Right lobe of liver (tissue), 4 donors: ENCODE results near the gene IL2RA.

ENCODE experiments used
- CTCF ChIP-seq, 4 donors: fragments of 200-600 bp in 3 of 4; fragments of 450-650 bp in 1 of 4; IDR thresholded peaks; one replicate each; pipeline versions ENCODE4 v1.5.1 to v1.8.0; 2016 to 2022; ENCODE audit warnings: antibody characterized with exemption in 4 of 4, mild to moderate bottlenecking in 2 of 4
- POLR2A ChIP-seq: fragments of 450-650 bp; IDR thresholded peaks from one replicate; pipeline ENCODE4 v1.6.1; 2017; ENCODE audit warnings: antibody characterized with exemption, mild to moderate bottlenecking
- donor health status: DM: no; HTN: no; CAD: no.
- donor health status: DM: no; HTN: no; CAD: no.
- donor health status: DM: no; HTN: yes; CAD: no.

- TF ChIP-seq POLR2A (no peak), CTCF (IDR thresholded peaks at IDR 0.05) (no peak)
Observed at GRCh38 chr10:5963591-5963990, 98.6 kb downstream of the IL2RA start.
